Stimulated activated CD8-positive, alpha-beta memory T cell treated with anti-CD3 and anti-CD28 coated beads, Interleukin-7, amount 100 ng/mL, for 4 hours (primary cell): ENCODE measurements around the gene ICAM4.
A peak's percentile ranks its signal among the peaks of the same experiment; 100 is the strongest.
"Not testable (repeated sequence)": the region's sequence is repeated elsewhere in the genome, so short reads cannot be mapped to it uniquely, and the experiment has no call there.

Experiments
- DNase-seq, 2 donors: peaks; one replicate each; pipeline ENCODE4 v3.0.0-alpha.2; 2020; ENCODE audit warnings: low read depth in 2 of 2

Gene ICAM4

DNA sequence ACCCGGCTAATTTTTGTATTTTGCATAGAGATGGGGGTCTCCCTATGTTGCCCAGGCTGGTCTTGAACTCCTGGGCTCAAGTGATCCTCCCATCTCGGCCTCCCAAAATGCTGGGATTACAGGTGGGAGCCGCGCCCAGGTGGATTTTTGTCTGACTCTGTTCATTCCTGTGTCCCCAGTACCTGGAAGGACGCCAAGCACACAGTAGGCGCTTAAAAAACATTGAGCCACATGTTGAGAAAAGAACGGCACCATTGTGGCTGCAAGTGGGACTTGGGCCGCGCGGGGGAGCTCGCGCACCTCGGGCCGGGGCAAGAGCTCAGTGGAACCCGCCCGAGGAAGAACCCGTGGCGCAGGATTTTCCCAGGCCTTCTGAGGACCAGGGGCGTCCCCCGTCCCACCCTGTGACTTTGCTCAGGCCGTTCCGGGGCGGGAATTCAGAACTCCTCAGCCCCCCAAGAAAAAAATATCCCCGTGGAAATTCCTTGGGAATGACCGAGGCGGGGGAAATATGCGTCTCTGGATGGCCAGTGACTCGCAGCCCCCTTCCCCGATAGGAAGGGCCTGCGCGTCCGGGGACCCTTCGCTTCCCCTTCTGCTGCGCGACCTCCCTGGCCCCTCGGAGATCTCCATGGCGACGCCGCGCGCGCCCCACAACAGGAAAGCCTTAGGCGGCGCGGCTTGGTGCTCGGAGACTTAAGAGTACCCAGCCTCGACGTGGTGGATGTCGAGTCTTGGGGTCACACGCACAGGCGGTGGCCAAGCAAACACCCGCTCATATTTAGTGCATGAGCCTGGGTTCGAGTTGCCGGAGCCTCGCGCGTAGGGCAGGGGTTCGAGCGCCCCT, 17.2 kb upstream of the ICAM4 start:
- peak; percentile 72 to 77 for DNase-seq

DNA sequence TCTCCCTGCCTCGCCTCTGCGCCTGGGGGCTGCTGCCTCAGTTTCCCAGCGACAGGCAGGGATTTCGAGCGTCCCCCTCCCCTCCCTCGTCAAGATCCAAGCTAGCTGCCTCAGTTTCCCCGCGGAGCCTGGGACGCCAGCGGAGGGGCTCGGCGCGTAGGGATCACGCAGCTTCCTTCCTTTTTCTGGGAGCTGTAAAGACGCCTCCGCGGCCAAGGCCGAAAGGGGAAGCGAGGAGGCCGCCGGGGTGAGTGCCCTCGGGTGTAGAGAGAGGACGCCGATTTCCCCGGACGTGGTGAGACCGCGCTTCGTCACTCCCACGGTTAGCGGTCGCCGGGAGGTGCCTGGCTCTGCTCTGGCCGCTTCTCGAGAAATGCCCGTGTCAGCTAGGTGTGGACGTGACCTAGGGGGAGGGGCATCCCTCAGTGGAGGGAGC, 16.6 kb upstream of the ICAM4 start:
- peak; percentile 59 to 75 for DNase-seq

DNA sequence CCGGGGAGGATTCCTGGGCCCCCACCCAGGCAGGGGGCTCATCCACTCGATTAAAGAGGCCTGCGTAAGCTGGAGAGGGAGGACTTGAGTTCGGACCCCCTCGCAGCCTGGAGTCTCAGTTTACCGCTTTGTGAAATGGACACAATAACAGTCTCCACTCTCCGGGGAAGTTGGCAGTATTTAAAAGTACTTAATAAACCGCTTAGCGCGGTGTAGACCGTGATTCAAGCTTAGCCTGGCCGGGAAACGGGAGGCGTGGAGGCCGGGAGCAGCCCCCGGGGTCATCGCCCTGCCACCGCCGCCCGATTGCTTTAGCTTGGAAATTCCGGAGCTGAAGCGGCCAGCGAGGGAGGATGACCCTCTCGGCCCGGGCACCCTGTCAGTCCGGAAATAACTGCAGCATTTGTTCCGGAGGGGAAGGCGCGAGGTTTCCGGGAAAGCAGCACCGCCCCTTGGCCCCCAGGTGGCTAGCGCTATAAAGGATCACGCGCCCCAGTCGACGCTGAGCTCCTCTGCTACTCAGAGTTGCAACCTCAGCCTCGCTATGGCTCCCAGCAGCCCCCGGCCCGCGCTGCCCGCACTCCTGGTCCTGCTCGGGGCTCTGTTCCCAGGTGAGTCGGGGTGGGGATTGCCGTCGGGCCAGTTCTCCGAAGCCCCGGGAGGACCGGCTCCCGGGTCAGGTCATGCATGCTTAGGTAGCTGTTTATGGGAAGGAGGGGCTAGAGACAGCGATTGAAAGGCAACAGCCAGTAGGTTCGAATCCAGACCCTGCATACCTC, 15.9 kb upstream of the ICAM4 start, which contains the start of gene ICAM1:
Gene ICAM1 (plus strand): TSS at position 505 of the 779 bp plus-strand sequence. CDS start 40 bp downstream, at position 545.
- DNase-seq = peak; percentile 65 to 74

DNA sequence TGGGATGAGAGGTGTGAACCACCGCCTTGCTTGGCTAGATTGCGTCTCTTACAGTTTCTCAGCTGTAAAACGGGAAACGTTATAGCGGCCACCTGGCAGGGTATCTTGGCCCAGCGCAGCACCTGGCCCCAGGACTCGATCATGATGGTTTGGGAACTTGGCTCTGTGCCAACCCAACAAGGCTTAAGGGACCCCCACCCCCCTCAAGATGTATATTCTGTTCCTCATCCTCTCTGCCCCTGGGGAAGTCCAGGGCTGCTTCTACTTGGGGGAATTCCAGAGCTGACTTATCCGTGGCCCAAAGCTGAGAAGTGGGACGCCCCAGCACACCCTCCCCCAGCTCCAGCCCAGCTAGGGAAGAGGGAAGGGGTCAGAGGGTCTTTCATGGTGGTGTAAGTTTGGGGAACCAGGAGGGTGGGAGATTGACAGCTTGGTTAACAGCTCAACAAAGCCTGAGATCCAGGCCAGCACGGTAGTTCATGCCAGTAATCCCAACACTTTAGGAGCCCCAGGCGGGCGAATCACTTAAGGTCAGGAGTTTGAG, 15.1 kb upstream of the ICAM4 start:
- DNase-seq = peak in 1 of 2 donors; percentile 33

DNA sequence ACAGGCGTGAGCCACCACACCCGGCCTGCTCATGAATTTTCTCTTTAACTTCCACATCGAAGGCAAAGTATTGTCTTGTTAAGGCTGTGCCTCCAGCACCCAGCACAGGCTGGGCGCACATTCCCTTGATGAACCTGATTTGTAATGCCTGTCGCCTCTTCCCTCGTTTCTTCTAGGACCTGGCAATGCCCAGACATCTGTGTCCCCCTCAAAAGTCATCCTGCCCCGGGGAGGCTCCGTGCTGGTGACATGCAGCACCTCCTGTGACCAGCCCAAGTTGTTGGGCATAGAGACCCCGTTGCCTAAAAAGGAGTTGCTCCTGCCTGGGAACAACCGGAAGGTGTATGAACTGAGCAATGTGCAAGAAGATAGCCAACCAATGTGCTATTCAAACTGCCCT, 12.2 kb upstream of the ICAM4 start:
- no peak for DNase-seq

DNA sequence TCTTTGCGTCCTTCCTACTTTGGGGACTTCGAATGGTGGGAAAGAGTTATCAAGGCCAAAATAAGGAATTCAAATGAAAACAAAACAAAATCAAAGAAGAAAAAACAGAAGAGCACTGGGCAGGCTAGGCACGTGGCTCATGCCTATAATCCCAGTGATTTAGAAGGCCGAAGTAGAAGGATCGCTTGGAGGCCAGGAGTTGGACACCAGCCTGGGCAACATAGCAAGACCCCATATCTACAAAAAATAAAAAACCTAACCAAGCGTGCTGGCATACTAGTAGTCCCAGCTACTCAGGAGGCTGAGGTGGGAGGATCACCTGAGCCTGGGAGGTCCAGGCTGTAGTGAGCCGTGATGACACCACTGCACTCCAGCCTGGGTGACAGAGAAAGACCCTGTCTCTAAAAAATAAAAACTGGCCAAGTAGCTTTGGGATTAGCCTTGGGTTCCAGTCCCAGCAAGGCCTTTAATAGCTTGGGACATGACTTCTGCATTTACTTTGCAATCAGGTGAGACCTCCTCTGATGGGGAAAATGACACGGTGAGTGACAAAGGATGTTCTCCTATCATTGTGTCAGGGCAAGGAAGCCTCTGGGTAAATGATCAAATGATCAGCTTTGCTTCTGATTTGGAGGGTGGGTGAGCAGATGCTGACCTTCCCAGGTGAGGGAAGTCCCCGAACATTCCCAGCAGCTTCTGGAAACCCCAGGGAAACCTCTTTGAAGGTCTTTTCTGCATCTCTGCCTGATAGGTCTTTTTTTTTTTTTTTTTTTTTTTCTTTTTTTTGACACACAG, 8.8 kb upstream of the ICAM4 start:
- DNase-seq = no peak

DNA sequence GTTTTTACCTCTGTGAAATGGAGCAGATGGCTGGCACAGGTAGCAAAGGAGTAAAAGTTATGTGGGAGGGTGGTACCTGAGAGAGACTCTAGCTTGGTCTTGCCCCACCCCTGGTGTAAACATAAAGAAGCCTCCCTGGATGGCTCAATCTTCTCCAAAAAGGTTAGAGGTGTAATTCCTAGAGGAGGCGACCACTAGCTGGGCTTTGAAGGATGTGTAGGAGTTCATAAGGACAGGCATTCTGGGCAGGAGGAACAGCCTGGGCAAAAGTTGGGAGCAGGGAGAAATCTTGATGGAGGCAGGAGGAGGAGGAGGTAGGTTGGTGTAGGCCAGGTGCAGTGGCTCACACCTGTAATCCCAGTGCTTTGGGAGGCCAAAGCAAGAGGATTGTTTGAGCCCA, 7.8 kb upstream of the ICAM4 start:
- no peak for DNase-seq

DNA sequence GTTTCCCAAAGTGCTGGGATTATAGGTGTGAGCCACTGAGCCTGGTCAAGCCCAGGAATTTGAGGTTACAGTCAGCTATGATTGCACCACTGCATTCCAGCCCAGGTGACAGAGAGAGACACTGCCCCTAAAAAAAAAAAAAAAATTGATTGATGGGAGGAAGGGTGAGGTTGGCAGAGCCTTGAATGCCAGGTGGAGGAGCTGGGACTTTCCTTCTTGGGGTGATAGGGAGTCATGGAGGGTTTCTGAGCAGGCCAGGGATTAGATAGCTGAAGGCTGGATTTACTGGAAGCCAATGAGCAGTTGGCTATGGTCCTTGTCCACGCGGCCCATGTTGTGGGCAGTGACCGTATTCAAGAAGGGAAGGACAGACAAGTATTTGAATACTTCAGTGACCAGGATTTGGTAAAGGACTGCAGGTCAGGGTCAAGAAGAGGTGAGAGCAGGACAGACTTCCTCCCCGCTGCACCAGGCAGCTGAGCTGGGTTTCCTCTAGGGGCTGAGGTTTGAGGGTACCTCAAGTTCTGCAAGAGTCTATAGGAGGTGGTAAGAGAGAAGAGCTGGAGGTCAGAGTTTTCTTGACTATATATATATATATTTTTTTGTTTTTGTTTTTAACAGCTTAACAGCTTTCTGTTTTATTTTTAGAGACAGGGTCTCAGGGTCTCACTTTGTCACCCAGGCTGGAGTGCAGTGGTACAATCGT, 6.9 kb upstream of the ICAM4 start:
- no peak for DNase-seq

DNA sequence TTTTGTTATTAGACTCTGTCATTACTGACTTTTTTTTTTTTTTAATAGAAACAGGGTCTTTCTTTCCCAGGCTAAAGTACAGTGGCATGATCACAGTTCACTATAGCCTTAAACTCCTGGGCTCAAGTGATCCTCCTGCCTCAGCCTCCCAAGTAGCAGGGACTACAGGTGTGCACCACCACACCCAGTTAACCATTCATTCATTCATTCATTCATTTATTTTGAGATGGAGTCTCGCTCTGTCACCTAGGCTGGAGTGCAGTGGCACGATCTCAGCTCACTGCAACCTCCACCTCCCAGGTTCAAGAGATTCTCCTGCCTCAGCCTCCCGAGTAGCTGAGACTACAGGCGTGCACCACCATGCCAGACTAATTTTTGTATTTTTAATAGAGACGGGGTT, 4.7 kb upstream of the ICAM4 start:
- not testable (repeated sequence) for DNase-seq

DNA sequence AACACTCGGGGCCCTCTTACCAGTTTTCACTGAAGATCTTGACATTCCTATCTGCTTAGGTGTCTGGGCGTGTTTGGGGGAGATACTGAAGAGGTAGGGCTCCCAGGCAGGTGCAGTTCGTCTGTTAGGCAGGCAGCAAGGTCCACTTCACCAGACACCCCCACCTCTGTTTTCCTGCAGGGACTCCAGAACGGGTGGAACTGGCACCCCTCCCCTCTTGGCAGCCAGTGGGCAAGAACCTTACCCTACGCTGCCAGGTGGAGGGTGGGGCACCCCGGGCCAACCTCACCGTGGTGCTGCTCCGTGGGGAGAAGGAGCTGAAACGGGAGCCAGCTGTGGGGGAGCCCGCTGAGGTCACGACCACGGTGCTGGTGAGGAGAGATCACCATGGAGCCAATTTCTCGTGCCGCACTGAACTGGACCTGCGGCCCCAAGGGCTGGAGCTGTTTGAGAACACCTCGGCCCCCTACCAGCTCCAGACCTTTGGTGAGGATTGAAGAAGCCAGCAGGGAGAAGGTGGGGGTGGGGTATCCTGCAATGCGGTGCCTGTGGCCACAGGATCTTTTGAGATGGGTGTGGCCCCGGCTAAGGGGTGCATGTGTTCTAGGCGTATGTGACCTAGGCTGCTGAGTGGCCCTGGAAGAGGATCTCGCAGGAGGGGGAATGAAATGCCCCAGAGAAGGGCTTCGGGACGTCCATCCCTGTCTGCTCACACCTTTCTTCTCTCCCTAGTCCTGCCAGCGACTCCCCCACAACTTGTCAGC, 3.3 kb upstream of the ICAM4 start:
- no peak for DNase-seq

DNA sequence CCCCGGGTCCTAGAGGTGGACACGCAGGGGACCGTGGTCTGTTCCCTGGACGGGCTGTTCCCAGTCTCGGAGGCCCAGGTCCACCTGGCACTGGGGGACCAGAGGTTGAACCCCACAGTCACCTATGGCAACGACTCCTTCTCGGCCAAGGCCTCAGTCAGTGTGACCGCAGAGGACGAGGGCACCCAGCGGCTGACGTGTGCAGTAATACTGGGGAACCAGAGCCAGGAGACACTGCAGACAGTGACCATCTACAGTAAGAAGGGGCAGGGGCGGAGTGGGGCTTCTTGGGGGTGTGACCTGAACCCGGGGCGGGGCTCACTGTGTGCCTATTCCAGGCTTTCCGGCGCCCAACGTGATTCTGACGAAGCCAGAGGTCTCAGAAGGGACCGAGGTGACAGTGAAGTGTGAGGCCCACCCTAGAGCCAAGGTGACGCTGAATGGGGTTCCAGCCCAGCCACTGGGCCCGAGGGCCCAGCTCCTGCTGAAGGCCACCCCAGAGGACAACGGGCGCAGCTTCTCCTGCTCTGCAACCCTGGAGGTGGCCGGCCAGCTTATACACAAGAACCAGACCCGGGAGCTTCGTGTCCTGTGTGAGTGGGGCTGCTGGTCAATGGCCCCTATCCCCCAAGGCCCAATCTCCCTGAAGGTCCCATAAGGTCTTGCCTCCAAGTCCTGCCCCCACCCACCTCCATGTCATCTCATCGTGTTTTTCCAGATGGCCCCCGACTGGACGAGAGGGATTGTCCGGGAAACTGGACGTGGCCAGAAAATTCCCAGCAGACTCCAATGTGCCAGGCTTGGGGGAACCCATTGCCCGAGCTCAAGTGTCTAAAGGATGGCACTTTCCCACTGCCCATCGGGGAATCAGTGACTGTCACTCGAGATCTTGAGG, 2.4 kb upstream of the ICAM4 start:
- no peak for DNase-seq

DNA sequence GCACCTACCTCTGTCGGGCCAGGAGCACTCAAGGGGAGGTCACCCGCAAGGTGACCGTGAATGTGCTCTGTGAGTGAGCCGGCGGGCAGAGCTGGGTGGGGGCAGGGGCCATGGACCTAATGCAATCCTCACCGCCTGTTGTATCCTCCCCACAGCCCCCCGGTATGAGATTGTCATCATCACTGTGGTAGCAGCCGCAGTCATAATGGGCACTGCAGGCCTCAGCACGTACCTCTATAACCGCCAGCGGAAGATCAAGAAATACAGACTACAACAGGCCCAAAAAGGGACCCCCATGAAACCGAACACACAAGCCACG, 1.8 kb upstream of the ICAM4 start:
- no peak for DNase-seq

DNA sequence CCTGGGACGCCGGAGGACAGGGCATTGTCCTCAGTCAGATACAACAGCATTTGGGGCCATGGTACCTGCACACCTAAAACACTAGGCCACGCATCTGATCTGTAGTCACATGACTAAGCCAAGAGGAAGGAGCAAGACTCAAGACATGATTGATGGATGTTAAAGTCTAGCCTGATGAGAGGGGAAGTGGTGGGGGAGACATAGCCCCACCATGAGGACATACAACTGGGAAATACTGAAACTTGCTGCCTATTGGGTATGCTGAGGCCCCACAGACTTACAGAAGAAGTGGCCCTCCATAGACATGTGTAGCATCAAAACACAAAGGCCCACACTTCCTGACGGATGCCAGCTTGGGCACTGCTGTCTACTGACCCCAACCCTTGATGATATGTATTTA, 1.4 kb upstream of the ICAM4 start:
- no peak for DNase-seq

DNA sequence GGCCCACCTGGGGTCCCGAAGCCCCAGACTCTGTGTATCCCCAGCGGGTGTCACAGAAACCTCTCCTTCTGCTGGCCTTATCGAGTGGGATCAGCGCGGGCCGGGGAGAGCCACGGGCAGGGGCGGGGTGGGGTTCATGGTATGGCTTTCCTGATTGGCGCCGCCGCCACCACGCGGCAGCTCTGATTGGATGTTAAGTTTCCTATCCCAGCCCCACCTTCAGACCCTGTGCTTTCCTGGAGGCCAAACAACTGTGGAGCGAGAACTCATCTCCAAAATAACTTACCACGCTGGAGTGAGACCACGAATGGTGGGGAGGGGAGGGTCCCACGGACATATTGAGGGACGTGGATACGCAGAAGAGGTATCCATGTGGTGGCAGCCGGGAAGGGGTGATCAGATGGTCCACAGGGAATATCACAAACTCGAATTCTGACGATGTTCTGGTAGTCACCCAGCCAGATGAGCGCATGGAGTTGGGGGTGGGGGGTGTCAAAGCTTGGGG, 2.0 kb downstream of the ICAM4 start:
- DNase-seq = no peak

DNA sequence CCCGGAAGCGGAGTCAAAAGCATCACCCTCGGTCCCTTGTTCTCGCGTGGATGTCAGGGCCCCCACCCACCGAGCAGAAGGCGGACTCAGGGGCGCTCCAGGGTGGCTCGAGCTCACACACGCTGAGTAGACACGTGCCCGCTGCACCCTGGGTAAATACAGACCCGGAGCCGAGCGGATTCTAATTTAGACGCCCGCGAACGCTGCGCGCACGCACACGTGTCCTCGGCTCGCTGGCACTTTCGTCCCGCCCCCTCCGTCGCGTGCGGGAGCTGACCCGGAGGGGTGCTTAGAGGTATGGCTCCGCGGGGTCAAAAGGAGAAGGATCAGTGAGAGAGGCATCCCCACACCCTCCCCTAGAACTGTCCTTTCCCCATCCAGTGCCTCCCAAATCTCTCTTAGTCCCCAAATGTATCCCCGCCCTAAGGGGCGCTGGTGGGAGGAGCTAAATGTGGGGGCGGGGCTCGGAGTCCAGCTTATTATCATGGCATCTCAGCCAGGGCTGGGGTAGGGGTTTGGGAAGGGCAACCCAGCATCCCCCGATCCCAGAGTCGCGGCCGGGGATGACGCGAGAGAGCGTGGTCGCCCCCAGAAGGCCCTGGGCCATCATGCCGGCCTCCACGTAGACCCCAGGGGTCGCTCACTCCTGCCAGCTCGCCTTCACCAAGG, 2.5 kb downstream of the ICAM4 start:
- DNase-seq = peak; percentile 46 to 59

DNA sequence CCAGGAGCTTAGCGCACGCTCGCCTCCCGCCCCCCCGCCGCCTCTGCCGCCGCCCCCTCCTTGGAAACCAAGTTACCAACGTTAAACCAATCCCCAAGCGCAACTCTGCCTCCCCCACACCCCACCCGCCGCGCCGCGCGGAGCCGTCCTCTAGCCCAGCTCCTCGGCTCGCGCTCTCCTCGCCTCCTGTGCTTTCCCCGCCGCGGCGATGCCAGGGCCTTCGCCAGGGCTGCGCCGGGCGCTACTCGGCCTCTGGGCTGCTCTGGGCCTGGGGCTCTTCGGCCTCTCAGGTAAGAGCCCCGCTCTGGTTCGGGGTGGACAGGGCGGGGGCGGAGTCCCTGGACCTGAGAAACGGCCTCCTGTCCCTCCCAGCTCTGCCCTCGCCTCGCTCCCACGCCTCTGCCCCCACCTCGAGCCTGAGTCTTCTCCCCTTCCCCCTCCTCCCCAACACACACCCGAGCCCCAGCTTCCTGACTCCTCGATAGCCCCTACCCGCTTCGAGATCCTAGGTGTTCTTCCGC, 3.1 kb downstream of the ICAM4 start, which contains the start of gene ICAM5:
Gene ICAM5 (plus strand): TSS at position 117 of the 521 bp plus-strand sequence. CDS start 92 bp downstream, at position 209.
- peak; percentile 61 to 74 for DNase-seq

DNA sequence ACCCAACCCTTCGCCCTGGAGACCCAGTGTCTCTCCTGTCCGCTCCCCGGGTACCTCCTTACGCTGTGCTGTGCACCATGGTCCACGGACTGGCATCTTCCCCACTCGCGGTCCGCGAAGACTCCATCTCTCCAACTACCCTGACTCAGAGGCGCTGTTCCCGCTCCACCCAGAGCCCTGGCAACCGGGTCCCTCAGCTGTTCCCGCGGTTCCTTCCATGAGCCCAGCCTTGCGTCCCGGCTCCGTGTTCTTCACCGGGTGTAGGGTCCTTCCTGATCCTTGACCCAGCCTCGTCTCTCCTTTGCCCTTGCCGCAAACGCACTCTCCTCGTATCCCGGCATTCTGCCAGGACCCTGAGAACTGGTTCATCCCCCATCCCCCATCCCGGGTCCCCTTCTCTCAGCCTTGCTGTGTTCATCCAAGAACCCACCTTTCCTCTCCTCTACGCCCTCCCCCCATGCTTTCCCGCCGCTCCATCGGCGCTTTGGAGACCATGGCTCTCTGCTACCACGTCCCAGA, 3.7 kb downstream of the ICAM4 start:
- DNase-seq = no peak
